ENCODE results near the gene SLC34A3.

Gene SLC34A3

GRCh38 chr9:137218754-137219271, 11.9 kb upstream of the SLC34A3 start:
- no peak for DNase-seq

GRCh38 chr9:137219757-137220316, 10.9 kb upstream of the SLC34A3 start:
- no peak for DNase-seq

- no peak for DNase-seq
Measured at GRCh38 chr9:137220317-137221094, 10.2 kb upstream of the SLC34A3 start.

- DNase-seq = no peak
Measured at GRCh38 chr9:137221095-137221505, 9.6 kb upstream of the SLC34A3 start.

GRCh38 chr9:137221506-137222111, 9.1 kb upstream of the SLC34A3 start:
- no peak for DNase-seq

- DNase-seq = no peak
Measured at GRCh38 chr9:137222190-137223077, 8.3 kb upstream of the SLC34A3 start, which contains the start of gene RNF208. RNF208 (minus strand) TSS chr9:137222240; CDS start chr9:137221212, 1,028 bp downstream.

GRCh38 chr9:137223078-137223970, 7.4 kb upstream of the SLC34A3 start:
- peak; percentile 87 for DNase-seq

GRCh38 chr9:137224830-137225694, 5.6 kb upstream of the SLC34A3 start, which contains the start of gene CYSRT1:
CYSRT1 (plus strand) TSS chr9:137225174; CDS start chr9:137225622, 448 bp downstream.
- DNase-seq = no peak

- no peak for DNase-seq
Measured at GRCh38 chr9:137225699-137226331, 4.9 kb upstream of the SLC34A3 start.

- DNase-seq = no peak
Measured at GRCh38 chr9:137226338-137227053, 4.2 kb upstream of the SLC34A3 start.

- peak; percentile 36 for DNase-seq
Measured at GRCh38 chr9:137227054-137227852, 3.4 kb upstream of the SLC34A3 start, which contains the start of gene RNF224. RNF224 (plus strand) TSS chr9:137227502; CDS start chr9:137228336, 834 bp downstream.

GRCh38 chr9:137227853-137228505, 2.7 kb upstream of the SLC34A3 start:
- no peak for DNase-seq

GRCh38 chr9:137228506-137228967, 2.2 kb upstream of the SLC34A3 start:
- DNase-seq = no peak

GRCh38 chr9:137228968-137229896, 1.5 kb upstream of the SLC34A3 start:
- no peak for DNase-seq

GRCh38 chr9:137229903-137230704, 597 bp upstream of the SLC34A3 start:
- DNase-seq = no peak

Data from DMS 273 treated with DMSO at 0.1 percent for 48 hours (cell line).